ENCODE data around the gene NARS2.

The NARS2 gene

DNA sequence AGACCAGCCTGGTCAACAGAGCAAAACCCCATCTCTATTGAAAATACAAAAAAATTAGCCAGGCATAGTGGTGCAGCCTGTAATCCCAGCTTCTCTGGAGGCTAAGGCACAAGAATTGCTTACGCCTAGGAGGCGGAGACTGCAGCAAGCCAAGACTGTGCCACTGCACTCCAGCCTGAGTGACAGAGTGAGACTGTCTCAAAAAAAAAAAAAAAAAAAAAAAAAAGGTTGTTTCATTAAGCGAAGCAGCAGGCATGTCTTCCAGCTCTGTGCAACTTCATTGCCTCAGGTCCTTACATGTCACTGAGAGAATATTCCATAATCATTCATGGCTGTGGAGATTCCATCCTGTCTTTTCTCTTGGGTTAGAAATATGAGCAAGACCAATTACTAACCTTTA is 174.0 kb downstream of the NARS2 start:
- no peak for DNase-seq
- Histone ChIP-seq H3K36me3 (no peaks in the 10 kb centered on the region; the same call in 1 of the 2 replicates), H3K4me3 (ENCODE audit: low read depth, low read length) (no peak overlapping the region), H3K4me1 (peaks cover 7% of the 10 kb centered on the region; the same call in 1 of the 2 replicates), H3K9me3 (no peaks in the 10 kb centered on the region), H3K27me3 (no peaks in the 10 kb centered on the region)
- TF ChIP-seq, protein P1, sequence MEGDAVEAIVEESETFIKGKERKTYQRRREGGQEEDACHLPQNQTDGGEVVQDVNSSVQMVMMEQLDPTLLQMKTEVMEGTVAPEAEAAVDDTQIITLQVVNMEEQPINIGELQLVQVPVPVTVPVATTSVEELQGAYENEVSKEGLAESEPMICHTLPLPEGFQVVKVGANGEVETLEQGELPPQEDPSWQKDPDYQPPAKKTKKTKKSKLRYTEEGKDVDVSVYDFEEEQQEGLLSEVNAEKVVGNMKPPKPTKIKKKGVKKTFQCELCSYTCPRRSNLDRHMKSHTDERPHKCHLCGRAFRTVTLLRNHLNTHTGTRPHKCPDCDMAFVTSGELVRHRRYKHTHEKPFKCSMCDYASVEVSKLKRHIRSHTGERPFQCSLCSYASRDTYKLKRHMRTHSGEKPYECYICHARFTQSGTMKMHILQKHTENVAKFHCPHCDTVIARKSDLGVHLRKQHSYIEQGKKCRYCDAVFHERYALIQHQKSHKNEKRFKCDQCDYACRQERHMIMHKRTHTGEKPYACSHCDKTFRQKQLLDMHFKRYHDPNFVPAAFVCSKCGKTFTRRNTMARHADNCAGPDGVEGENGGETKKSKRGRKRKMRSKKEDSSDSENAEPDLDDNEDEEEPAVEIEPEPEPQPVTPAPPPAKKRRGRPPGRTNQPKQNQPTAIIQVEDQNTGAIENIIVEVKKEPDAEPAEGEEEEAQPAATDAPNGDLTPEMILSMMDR (IDR thresholded peaks at IDR 0.05; ENCODE audit: low read depth, low read length) = no peak

- no peak overlapping the region for H3K4me3 ChIP-seq (ENCODE audit: low read depth, low read length)
- no peaks in the 10 kb centered on the region; the same call in 1 of the 2 replicates for H3K36me3 ChIP-seq
- no peak for DNase-seq
- H3K9me3 ChIP-seq = no peaks in the 10 kb centered on the region
- TF ChIP-seq, protein P1 (IDR thresholded peaks at IDR 0.05; ENCODE audit: low read depth, low read length) = no peak
- peaks cover 7% of the 10 kb centered on the region; the same call in 1 of the 2 replicates for H3K4me1 ChIP-seq
- no peaks in the 10 kb centered on the region for H3K27me3 ChIP-seq
These were observed 174.5 kb downstream of the NARS2 start for GRCh38 chr11:78400116-78400515.

- TF ChIP-seq, protein P1 (IDR thresholded peaks at IDR 0.05; ENCODE audit: low read depth, low read length) = no peak
- no peaks in the 10 kb centered on the region for H3K9me3 ChIP-seq
- H3K4me1 ChIP-seq = peaks cover 7% of the 10 kb centered on the region; the same call in 1 of the 2 replicates
- no peaks in the 10 kb centered on the region for H3K27me3 ChIP-seq
- H3K4me3 ChIP-seq (ENCODE audit: low read depth, low read length) = no peak overlapping the region
- DNase-seq = no peak
- no peaks in the 10 kb centered on the region; the same call in 1 of the 2 replicates for H3K36me3 ChIP-seq
These were observed 175.5 kb downstream of the NARS2 start for GRCh38 chr11:78399136-78399535.

- H3K27me3 ChIP-seq = no peaks in the 10 kb centered on the region
- H3K4me1 ChIP-seq = peaks cover 7% of the 10 kb centered on the region; the same call in 1 of the 2 replicates
- H3K9me3 ChIP-seq = no peaks in the 10 kb centered on the region
- H3K36me3 ChIP-seq = no peaks in the 10 kb centered on the region; the same call in 1 of the 2 replicates
- no peak overlapping the region for H3K4me3 ChIP-seq (ENCODE audit: low read depth, low read length)
- no peak for DNase-seq
- TF ChIP-seq, protein P1 (IDR thresholded peaks at IDR 0.05; ENCODE audit: low read depth, low read length) = no peak
These were observed 175.9 kb downstream of the NARS2 start for GRCh38 chr11:78398715-78399114.

- Histone ChIP-seq H3K27me3 (no peaks in the 10 kb centered on the region), H3K36me3 (no peaks in the 10 kb centered on the region; the same call in 1 of the 2 replicates), H3K4me3 (ENCODE audit: low read depth, low read length) (no peak overlapping the region), H3K4me1 (peaks cover 7% of the 10 kb centered on the region; the same call in 1 of the 2 replicates), H3K9me3 (no peaks in the 10 kb centered on the region)
- TF ChIP-seq, protein P1 (IDR thresholded peaks at IDR 0.05; ENCODE audit: low read depth, low read length) = no peak
- DNase-seq = no peak
These were observed 177.3 kb downstream of the NARS2 start for GRCh38 chr11:78397398-78397797.

DNA sequence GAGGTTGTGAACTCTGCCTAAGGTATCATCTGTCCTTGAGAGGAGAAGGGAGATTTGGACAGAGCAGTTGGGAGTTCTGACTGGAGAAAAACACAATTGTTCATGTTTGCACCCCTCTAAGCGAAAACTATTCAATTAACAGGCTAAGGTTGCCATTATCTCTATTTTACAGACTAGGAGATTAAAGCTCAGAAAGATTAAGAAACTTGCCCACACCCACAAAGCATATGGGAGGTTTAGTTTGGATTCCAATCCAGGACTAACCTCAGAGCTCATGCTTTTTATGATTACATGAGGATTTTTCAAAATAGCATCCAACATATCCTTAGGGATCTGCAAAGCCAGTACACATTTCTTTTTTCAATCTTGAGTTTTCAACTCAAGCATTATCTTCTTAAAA is 179.1 kb downstream of the NARS2 start:
- no peaks in the 10 kb centered on the region for H3K9me3 ChIP-seq
- no peaks in the 10 kb centered on the region; the same call in 1 of the 2 replicates for H3K4me1 ChIP-seq
- TF ChIP-seq, protein P1 (IDR thresholded peaks at IDR 0.05; ENCODE audit: low read depth, low read length) = no peak
- no peak overlapping the region for H3K4me3 ChIP-seq (ENCODE audit: low read depth, low read length)
- no peak for DNase-seq
- no peaks in the 10 kb centered on the region; the same call in 1 of the 2 replicates for H3K36me3 ChIP-seq
- H3K27me3 ChIP-seq = no peaks in the 10 kb centered on the region

Measured in BE2C (cell line).